HL-60 (cell line): ENCODE results near the gene NDUFS2.

Experiments
- DNase-seq, 2 experiments: peaks; one replicate each; pipeline ENCODE4 v3.0.0-alpha.2; 2010 to 2020; ENCODE audit warnings: low read depth in 1 of 2, low spot score in 1 of 2
- H3K27ac ChIP-seq: fragments of 250-450 bp; sonication (Bioruptor Pico); replicated peaks from 2 replicates; pipeline ENCODE4 v1.5.1; 2020; ENCODE audit warnings: mild to moderate bottlenecking, moderate library complexity
- H3K27me3 ChIP-seq: fragments of 250-450 bp; sonication (Bioruptor Pico); 2 replicates; pipeline ENCODE4 v1.5.1; 2021; ENCODE audit warnings: mild to moderate bottlenecking, moderate library complexity; ENCODE audit not compliant: insufficient read depth, poor library complexity, severe bottlenecking
- H3K4me3 ChIP-seq: replicated peaks from 2 replicates; pipeline ENCODE4 v1.5.1; 2011; ENCODE audit warnings: mild to moderate bottlenecking, control low read depth, low read length; ENCODE audit not compliant: insufficient read depth
- GABPA ChIP-seq: IDR thresholded peaks from 2 replicates; pipeline ENCODE4 v1.6.1; 2012; ENCODE audit warnings: low read depth
- POLR2AphosphoS5 ChIP-seq: IDR thresholded peaks from 2 replicates; pipeline ENCODE4 v1.6.1; 2012; ENCODE audit warnings: low read depth
- REST ChIP-seq: IDR thresholded peaks from 2 replicates; pipeline ENCODE4 v1.6.1; 2012; ENCODE audit warnings: low read depth; ENCODE audit not compliant: insufficient replicate concordance
- SPI1 ChIP-seq: IDR thresholded peaks from 2 replicates; pipeline ENCODE4 v1.6.1; 2012; ENCODE audit warnings: low read depth, mild to moderate bottlenecking, borderline replicate concordance
- TF ChIP-seq, protein P1 (sequence below): IDR thresholded peaks from one replicate; pipeline ENCODE4 v1.5.1; 2011; ENCODE audit warnings: low read length, control low read depth, inconsistent platforms; ENCODE audit not compliant: insufficient read depth

The NDUFS2 gene

DNA sequence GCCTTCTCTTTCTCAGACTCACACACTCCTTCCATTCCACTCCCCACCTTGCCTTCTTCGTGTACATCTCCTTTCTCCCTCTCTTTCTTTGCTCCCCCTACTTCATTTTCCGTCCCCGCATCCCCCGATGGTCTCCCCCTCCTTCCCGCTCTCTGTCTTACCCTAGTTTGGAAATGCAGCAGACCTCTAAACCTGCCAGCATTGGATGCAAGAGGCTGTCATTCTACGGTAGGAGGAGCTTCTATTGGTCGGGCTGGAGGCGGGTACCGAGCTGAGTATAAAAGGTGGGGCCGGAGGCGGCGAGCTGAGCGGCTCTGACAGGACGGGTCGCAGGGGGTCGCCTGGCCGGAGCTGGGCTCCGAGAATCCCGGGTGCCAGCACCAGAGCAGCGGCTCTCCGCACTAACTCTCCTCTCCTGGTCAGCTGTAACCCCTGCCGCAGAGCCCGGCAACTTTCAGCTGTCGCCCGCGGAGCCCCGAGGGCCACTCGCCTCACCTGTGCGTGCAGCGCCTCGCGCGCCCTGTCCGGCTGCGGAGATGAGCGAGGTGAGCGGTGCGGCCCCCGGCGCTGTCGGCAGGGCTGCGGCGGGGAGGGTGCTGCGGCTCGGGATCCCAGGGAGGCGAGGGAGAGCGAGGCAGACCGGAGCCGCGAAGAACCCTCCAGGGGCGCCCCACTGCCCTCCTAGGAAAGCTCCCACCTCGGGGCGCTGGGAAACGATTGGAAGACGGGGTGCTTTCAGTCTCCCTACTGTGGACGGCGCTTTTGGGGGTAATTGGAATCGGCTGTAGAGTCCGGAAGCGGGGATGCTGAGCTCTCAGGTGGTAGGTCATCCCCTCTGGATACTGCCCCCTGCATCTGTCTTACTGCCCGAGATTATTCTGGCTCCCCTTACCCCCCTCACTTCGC lies 56.5 kb downstream of the NDUFS2 start, which contains the start of gene PCP4L1:
Gene PCP4L1, plus strand, starts transcription at position 307 of the 906 bp plus-strand sequence. Its CDS starts 230 bp downstream, at position 537.
- peaks cover 36% of the 10 kb centered on the region for H3K27me3 ChIP-seq
- DNase-seq = no peak
- H3K4me3 ChIP-seq = no peak within 1 kb of the TSS
- no peak for TF ChIP-seq REST
- TF ChIP-seq, protein P1, sequence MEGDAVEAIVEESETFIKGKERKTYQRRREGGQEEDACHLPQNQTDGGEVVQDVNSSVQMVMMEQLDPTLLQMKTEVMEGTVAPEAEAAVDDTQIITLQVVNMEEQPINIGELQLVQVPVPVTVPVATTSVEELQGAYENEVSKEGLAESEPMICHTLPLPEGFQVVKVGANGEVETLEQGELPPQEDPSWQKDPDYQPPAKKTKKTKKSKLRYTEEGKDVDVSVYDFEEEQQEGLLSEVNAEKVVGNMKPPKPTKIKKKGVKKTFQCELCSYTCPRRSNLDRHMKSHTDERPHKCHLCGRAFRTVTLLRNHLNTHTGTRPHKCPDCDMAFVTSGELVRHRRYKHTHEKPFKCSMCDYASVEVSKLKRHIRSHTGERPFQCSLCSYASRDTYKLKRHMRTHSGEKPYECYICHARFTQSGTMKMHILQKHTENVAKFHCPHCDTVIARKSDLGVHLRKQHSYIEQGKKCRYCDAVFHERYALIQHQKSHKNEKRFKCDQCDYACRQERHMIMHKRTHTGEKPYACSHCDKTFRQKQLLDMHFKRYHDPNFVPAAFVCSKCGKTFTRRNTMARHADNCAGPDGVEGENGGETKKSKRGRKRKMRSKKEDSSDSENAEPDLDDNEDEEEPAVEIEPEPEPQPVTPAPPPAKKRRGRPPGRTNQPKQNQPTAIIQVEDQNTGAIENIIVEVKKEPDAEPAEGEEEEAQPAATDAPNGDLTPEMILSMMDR = no peak
- no peak for TF ChIP-seq GABPA
- no peak for TF ChIP-seq SPI1
- TF ChIP-seq POLR2AphosphoS5 = no peak
- H3K27ac ChIP-seq = no peak within 1 kb of the TSS

- no peak for DNase-seq
- TF ChIP-seq REST (no peak), POLR2AphosphoS5 (no peak), GABPA (no peak), SPI1 (no peak)
- TF ChIP-seq, protein P1 = no peak
- H3K4me3 ChIP-seq = no peak overlapping the region
Measured at GRCh38 chr1:161259345-161259702, 57.2 kb downstream of the NDUFS2 start.

DNA sequence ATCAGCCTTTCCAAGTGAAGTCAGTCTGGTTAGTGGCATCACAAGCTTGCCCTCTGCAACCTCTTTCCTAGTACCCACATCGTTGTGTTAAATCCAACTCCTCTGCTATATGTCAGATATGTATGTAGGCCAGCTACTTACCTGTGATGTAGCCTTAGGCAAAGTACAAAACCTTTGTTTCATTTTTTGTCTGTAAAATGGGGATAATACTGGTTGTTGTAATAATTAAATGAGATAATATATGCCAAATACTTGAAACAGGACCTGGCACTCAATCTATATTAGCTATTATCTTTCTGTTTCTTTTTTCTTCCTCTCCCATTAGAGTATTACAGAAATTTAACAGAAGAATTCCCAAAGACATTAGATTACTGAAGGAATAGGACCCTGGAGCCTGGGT lies 57.6 kb downstream of the NDUFS2 start:
- no peak overlapping the region for H3K4me3 ChIP-seq
- H3K27me3 ChIP-seq = peaks cover 36% of the 10 kb centered on the region
- TF ChIP-seq POLR2AphosphoS5 = no peak
- TF ChIP-seq GABPA = no peak
- no peak for TF ChIP-seq SPI1
- no peak for TF ChIP-seq REST
- TF ChIP-seq, protein P1 = no peak
- no peak overlapping the region for H3K27ac ChIP-seq
- no peak for DNase-seq

More at GRCh38 chr1:161259345-161259702, 57.2 kb downstream of the NDUFS2 start:
- H3K27me3 ChIP-seq = peaks cover 36% of the 10 kb centered on the region
- H3K27ac ChIP-seq = no peak overlapping the region
